K562 (cell line): ENCODE measurements around the gene STEAP3. TPM values are rescaled to one million over a fixed set of nuclear protein-coding genes. Genes with fewer than 3 reads are reported as not detected.

Source experiments
- ARNT ChIP-seq, 2 experiments: fragments of 450-650 bp; IDR thresholded peaks; 2 replicates each; pipeline ENCODE4 v1.6.1; 2016; ENCODE audit warnings: mild to moderate bottlenecking in 1 of 2
- CHAMP1 ChIP-seq: fragments of 450-650 bp; IDR thresholded peaks from 2 replicates; pipeline ENCODE4 v1.6.1; 2016; ENCODE audit warnings: mild to moderate bottlenecking
- MED1 ChIP-seq: sonication (generic); formaldehyde crosslinking; IDR thresholded peaks from 2 replicates; pipeline ENCODE4 v1.8.1; 2023; ENCODE audit warnings: missing genetic modification reagents, borderline replicate concordance
- PHF8 ChIP-seq: fragments of 200-600 bp; sonication (generic); IDR thresholded peaks from 2 replicates; pipeline ENCODE4 v1.6.1; 2012; ENCODE audit warnings: mixed run types, mild to moderate bottlenecking, inconsistent platforms, low read length, moderate library complexity, borderline replicate concordance
- REST ChIP-seq, 2 experiments: fragments of 450-650 bp; formaldehyde crosslinking in 1 of 2; IDR thresholded peaks; 2 replicates each; pipeline versions ENCODE4 v1.4.0 to v1.6.1; 2014 to 2020; ENCODE audit warnings: mild to moderate bottlenecking in 2 of 2, borderline replicate concordance in 1 of 2, low read depth in 1 of 2
- SIN3A ChIP-seq, 2 experiments: fragments of 150-350 bp in 1 of 2; IDR thresholded peaks; 2 replicates each; pipeline ENCODE4 v1.6.1; 2011 to 2016; ENCODE audit warnings: borderline replicate concordance in 2 of 2, low read depth in 2 of 2, low read length in 2 of 2, mild to moderate bottlenecking in 2 of 2, moderate library complexity in 2 of 2; ENCODE audit not compliant: control insufficient read depth in 1 of 2
- SPI1 ChIP-seq: IDR thresholded peaks from 2 replicates; pipeline ENCODE4 v1.6.1; 2011; ENCODE audit warnings: low read depth, low read length, control low read depth, borderline replicate concordance
- STAG1 ChIP-seq: sonication (generic); formaldehyde crosslinking; IDR thresholded peaks from 2 replicates; pipeline ENCODE4 v1.5.0; 2020; ENCODE audit warnings: missing genetic modification reagents, borderline replicate concordance
- STAT5A ChIP-seq: IDR thresholded peaks from 2 replicates; pipeline ENCODE4 v1.6.1; 2012; ENCODE audit warnings: low read length, inconsistent platforms, borderline replicate concordance
- ZC3H4 ChIP-seq: sonication (generic); formaldehyde crosslinking; IDR thresholded peaks from 2 replicates; pipeline ENCODE4 v1.9.0; 2021; ENCODE audit warnings: missing genetic modification reagents, borderline replicate concordance
- ZNF24 ChIP-seq: fragments of 450-650 bp; IDR thresholded peaks from 2 replicates; pipeline ENCODE4 v1.6.1; 2016
- ZNF57 ChIP-seq: fragments of 450-650 bp; formaldehyde crosslinking; IDR thresholded peaks from 2 replicates; pipeline ENCODE4 v1.4.0; 2020; ENCODE audit warnings: mild to moderate bottlenecking, moderate library complexity
- polyA plus RNA-seq, 8 experiments: library from polyadenylated mRNA; depleted of rRNA in 4 of 8; stranded (reverse) in 5 of 8; unstranded in 3 of 8; fragments of >200 nt; fragmentation: Nextera tagmentation in 2 of 8; fragmentation: Illumina TruSeq in 1 of 8; extraction: Ambion mirVana in 2 of 8; extraction: Trizol in 1 of 8; gene quantifications; 2 replicates each; pipeline versions ENCODE4 v1.2.1 to v1.2.3, GENCODE V29; 2011 to 2014; ENCODE audit warnings: inconsistent platforms in 1 of 8, missing spikeins in 1 of 8
- total RNA-seq, 7 experiments: library from RNA; depleted of rRNA in 6 of 7; stranded (reverse); fragments of >200 nt in 6 of 7; fragmentation: Illumina TruSeq in 2 of 7; extraction: Trizol in 2 of 7; gene quantifications; 2 replicates each; pipeline versions ENCODE4 v1.2.1 to v1.2.3, GENCODE V29; 2011 to 2021; ENCODE audit warnings: low replicate concordance in 1 of 7
- TF ChIP-seq, protein P1 (sequence below): IDR thresholded peaks from 2 replicates; pipeline ENCODE4 v1.6.1; 2011; ENCODE audit warnings: borderline replicate concordance, low read depth, mild to moderate bottlenecking, moderate library complexity, low read length; ENCODE audit not compliant: insufficient read depth, poor library complexity, severe bottlenecking

STEAP3 gene
- total and polyA plus RNA-seq, 9 of the 15 experiments (the other 6 are each of a cell fraction or from before 2014, with no cell fraction given), result 1.8 to 31.6 (median 9.0) TPM

DNA sequence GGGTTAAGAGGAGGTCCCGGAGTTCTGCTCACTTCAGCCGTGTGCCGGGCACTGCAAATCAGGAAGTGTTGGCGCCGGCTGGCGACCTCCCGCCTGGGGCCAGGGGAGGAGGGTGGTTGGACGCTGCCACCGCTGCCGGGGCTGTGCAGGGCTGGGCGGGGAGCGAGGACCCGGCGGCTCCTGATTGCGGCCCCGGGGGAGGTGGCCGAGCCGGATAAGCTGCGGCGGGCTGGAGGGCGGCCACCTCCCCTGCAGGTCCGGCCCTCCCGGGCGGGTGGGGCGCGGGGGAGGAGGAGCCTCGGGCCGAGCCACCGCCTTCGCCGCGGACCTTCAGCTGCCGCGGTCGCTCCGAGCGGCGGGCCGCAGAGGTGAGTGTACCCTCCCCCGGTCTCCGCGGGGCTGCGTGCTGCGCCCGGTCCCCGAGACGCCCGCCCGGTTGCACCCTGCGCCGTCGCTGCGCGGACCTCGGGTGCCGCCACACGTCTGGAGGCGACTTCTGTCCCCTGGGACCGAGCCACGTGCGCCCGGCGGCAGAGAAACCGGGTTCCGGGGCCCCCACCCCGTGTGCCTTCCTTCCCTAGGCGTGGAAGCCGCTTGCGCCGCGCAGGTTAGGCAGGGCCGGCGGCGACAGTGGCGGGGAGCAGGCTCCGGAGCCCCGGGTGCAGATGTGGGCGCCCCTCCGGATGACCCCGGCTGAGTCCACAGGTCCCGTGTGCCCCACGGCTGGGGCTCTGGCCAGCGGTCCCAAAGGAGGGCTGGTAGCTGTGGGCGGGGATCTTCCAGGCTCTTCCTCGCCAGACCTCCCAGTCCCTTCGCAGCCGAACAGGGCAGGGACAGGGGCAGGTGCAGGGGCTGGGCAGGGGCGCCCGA lies at the start of gene STEAP3 (continued):
- TF ChIP-seq STAG1, result no peak
- no peak for TF ChIP-seq ZNF57 (CRISPR knock-in tag)
- no peak for TF ChIP-seq ARNT (IDR thresholded peaks at IDR 0.05)
- peak; percentile 81; the same call in 1 of the 2 replicates for TF ChIP-seq PHF8
- TF ChIP-seq ZC3H4 (CRISPR knock-in tag), result no peak
- TF ChIP-seq, protein P1, sequence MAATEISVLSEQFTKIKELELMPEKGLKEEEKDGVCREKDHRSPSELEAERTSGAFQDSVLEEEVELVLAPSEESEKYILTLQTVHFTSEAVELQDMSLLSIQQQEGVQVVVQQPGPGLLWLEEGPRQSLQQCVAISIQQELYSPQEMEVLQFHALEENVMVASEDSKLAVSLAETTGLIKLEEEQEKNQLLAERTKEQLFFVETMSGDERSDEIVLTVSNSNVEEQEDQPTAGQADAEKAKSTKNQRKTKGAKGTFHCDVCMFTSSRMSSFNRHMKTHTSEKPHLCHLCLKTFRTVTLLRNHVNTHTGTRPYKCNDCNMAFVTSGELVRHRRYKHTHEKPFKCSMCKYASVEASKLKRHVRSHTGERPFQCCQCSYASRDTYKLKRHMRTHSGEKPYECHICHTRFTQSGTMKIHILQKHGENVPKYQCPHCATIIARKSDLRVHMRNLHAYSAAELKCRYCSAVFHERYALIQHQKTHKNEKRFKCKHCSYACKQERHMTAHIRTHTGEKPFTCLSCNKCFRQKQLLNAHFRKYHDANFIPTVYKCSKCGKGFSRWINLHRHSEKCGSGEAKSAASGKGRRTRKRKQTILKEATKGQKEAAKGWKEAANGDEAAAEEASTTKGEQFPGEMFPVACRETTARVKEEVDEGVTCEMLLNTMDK, result no peak
- no peak for TF ChIP-seq STAT5A
- no peak for TF ChIP-seq MED1
- TF ChIP-seq ZNF24, result no peak
- TF ChIP-seq REST (IDR thresholded peaks at IDR 0.05; ENCODE audit: borderline replicate concordance), result no peak
- TF ChIP-seq REST (CRISPR knock-in tag; IDR thresholded peaks at IDR 0.05; ENCODE audit: low read depth), result peak; percentile 65; the same call in 1 of the 2 replicates
- TF ChIP-seq CHAMP1, result no peak
- TF ChIP-seq SPI1, result peak; percentile 72
- TF ChIP-seq SIN3A (IDR thresholded peaks at IDR 0.05; ENCODE audit: borderline replicate concordance in 2 of 2, control insufficient read depth in 1 of 2, low read depth in 2 of 2, low read length in 2 of 2), result peak; percentile 50 to 68; a peak in 1 of 4 replicates
